DOHH2 (cell line): ENCODE data around the gene FSTL1.

Experiments used
- H3F3A ChIP-seq: fragments of 200-600 bp; sonication (generic), shearing (Covaris generic); 2 replicates; pipeline ENCODE4 v1.6.0; 2016; ENCODE audit warnings: antibody characterized with exemption, mild to moderate bottlenecking; ENCODE audit not compliant: control insufficient read depth, insufficient read depth
- H3K27ac ChIP-seq: fragments of 200-600 bp; sonication (generic); 2 replicates; pipeline ENCODE4 v1.5.1; 2014; ENCODE audit warnings: low read depth, mild to moderate bottlenecking, low read length, moderate library complexity
- H3K27me3 ChIP-seq: fragments of 200-600 bp; sonication (generic); 2 replicates; pipeline ENCODE4 v1.6.1; 2014; ENCODE audit warnings: mild to moderate bottlenecking, low read length, mixed read lengths; ENCODE audit not compliant: control insufficient read depth
- H3K36me3 ChIP-seq: fragments of 200-600 bp; sonication (generic); 2 replicates; pipeline ENCODE4 v1.6.1; 2014; ENCODE audit warnings: mild to moderate bottlenecking, low read length, moderate library complexity, mixed read lengths; ENCODE audit not compliant: control insufficient read depth
- H3K4me1 ChIP-seq: fragments of 200-600 bp; sonication (generic); 2 replicates; pipeline ENCODE4 v1.6.1; 2014; ENCODE audit warnings: mild to moderate bottlenecking, low read length, mixed read lengths; ENCODE audit not compliant: control insufficient read depth
- H3K4me2 ChIP-seq: fragments of 200-600 bp; sonication (generic); 2 replicates; pipeline ENCODE4 v1.6.0; 2014; ENCODE audit warnings: mild to moderate bottlenecking, low read length, moderate library complexity
- H3K4me3 ChIP-seq: fragments of 200-600 bp; sonication (generic); 2 replicates; pipeline ENCODE4 v1.5.1; 2014; ENCODE audit warnings: mild to moderate bottlenecking, low read length, mixed read lengths
- H3K79me2 ChIP-seq: fragments of 200-600 bp; sonication (generic); 2 replicates; pipeline ENCODE4 v1.6.1; 2014; ENCODE audit warnings: mild to moderate bottlenecking, low read length, mixed read lengths; ENCODE audit not compliant: control insufficient read depth
- H3K9me2 ChIP-seq: fragments of 200-600 bp; sonication (generic); replicated peaks from 2 replicates; pipeline ENCODE4 v1.6.1; 2014; ENCODE audit warnings: mild to moderate bottlenecking, low read length, mixed read lengths; ENCODE audit not compliant: control insufficient read depth
- H3K9me3 ChIP-seq: fragments of 200-600 bp; sonication (generic); 2 replicates; pipeline ENCODE4 v1.6.1; 2014; ENCODE audit warnings: antibody characterized with exemption, low read length, mixed read lengths; ENCODE audit not compliant: control insufficient read depth, insufficient read depth
- H4K20me1 ChIP-seq: fragments of 200-600 bp; sonication (generic); 2 replicates; pipeline ENCODE4 v1.6.0; 2014; ENCODE audit warnings: low read depth, mild to moderate bottlenecking, antibody characterized with exemption, low read length, moderate library complexity; ENCODE audit not compliant: control insufficient read depth, insufficient read depth
- EZH2phosphoT487 ChIP-seq: fragments of 200-600 bp; sonication (generic); IDR thresholded peaks from 2 replicates; pipeline ENCODE4 v1.6.1; 2017; ENCODE audit warnings: borderline replicate concordance, mild to moderate bottlenecking, antibody characterized with exemption, low read length, moderate library complexity, mixed read lengths
- TF ChIP-seq, protein P1 (sequence below): fragments of 200-600 bp; sonication (generic); IDR thresholded peaks from one replicate; pipeline ENCODE4 v1.5.1; 2014; ENCODE audit warnings: antibody characterized with exemption, mild to moderate bottlenecking, low read depth, low read length; ENCODE audit not compliant: poor library complexity, severe bottlenecking

The FSTL1 gene

DNA sequence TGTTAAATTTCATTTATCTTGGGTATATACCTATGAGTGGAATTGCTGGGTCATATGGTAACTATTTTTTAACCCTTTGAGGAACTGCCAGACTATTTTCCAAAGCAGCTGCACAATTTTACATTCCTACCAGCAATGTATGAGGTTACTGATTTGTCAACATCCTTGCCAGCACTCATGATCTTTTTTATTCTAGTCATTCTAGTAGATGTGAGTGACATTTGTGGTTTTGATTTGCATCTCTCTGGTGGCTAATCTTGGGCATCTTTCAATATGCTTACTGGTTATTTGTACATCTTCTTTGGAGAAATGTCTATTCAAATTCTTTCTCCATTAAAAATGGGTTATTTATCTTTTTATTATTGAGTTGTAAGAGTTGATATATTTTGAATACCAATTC is 80.3 kb downstream of the FSTL1 start:
- no peak for TF ChIP-seq EZH2phosphoT487
- TF ChIP-seq, protein P1, sequence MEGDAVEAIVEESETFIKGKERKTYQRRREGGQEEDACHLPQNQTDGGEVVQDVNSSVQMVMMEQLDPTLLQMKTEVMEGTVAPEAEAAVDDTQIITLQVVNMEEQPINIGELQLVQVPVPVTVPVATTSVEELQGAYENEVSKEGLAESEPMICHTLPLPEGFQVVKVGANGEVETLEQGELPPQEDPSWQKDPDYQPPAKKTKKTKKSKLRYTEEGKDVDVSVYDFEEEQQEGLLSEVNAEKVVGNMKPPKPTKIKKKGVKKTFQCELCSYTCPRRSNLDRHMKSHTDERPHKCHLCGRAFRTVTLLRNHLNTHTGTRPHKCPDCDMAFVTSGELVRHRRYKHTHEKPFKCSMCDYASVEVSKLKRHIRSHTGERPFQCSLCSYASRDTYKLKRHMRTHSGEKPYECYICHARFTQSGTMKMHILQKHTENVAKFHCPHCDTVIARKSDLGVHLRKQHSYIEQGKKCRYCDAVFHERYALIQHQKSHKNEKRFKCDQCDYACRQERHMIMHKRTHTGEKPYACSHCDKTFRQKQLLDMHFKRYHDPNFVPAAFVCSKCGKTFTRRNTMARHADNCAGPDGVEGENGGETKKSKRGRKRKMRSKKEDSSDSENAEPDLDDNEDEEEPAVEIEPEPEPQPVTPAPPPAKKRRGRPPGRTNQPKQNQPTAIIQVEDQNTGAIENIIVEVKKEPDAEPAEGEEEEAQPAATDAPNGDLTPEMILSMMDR, result no peak

DNA sequence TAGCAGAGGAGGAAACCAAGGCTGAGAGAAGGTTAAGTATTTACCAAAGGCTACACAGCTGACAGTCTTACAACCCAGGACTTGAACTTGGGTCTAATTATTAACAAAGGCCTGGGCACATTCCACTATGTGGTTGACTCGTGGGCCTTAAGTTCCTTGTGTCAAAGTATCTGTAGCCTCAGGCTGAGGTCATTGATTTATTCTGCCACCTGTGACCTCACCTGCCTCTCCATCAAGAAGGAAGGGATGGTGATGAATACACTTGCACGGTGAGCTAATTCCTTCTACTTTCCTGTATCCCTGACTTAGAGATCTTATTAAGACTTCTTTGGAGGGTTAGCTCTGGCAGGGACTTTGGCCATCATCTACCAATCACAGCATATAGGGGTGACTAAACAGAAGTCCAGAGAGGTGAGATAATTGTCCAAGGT is 81.7 kb downstream of the FSTL1 start:
- Histone ChIP-seq H3K27me3 (peaks cover 26% of the 10 kb centered on the region), H3K9me2 (no peaks in the 10 kb centered on the region), H3K36me3 (no peaks in the 10 kb centered on the region), H3K27ac (no peak overlapping the region), H4K20me1 (no peaks in the 10 kb centered on the region), H3K4me1 (no peaks in the 10 kb centered on the region), H3F3A (no peaks in the 10 kb centered on the region), H3K9me3 (no peaks in the 10 kb centered on the region), H3K79me2 (no peaks in the 10 kb centered on the region), H3K4me2 (no peak overlapping the region), H3K4me3 (no peak overlapping the region)
- TF ChIP-seq, protein P1, result no peak
- no peak for TF ChIP-seq EZH2phosphoT487

More for the DNA sequence above, 80.3 kb downstream of the FSTL1 start:
- H3K9me3 ChIP-seq, result no peaks in the 10 kb centered on the region
- H3F3A ChIP-seq, result no peaks in the 10 kb centered on the region
- H3K27ac ChIP-seq, result no peak overlapping the region
- no peaks in the 10 kb centered on the region for H3K9me2 ChIP-seq
- H3K4me2 ChIP-seq, result no peak overlapping the region
- peaks cover 12% of the 10 kb centered on the region for H3K27me3 ChIP-seq
- no peaks in the 10 kb centered on the region for H3K4me1 ChIP-seq
- H4K20me1 ChIP-seq, result no peaks in the 10 kb centered on the region
- no peaks in the 10 kb centered on the region for H3K79me2 ChIP-seq
- no peak overlapping the region for H3K4me3 ChIP-seq
- no peaks in the 10 kb centered on the region for H3K36me3 ChIP-seq

DNA sequence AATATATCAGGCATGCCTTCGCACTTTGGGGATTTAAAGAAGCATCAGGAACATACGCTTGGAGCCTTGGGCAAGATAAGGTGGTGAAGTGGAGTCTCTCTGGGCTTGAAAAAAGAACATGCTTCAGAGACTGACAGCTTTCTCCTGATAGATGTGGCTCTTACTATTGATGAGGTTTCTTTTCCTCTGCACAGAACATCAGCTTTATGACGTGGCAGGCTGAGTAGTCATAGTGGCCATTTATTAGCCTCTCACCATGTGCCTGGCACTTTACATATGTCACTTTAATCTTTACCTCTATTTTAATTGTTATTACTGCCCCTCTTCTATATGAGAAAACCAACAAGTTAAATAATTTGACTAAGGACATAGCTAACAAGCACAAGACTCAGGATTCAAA is 82.6 kb downstream of the FSTL1 start:
- Histone ChIP-seq H3K4me3 (no peak overlapping the region), H3K4me1 (no peaks in the 10 kb centered on the region), H3K79me2 (no peaks in the 10 kb centered on the region), H3K9me2 (no peaks in the 10 kb centered on the region), H3K27ac (no peak overlapping the region), H4K20me1 (no peaks in the 10 kb centered on the region), H3K4me2 (no peak overlapping the region), H3K36me3 (no peaks in the 10 kb centered on the region), H3K27me3 (peaks cover 31% of the 10 kb centered on the region), H3F3A (no peaks in the 10 kb centered on the region), H3K9me3 (no peaks in the 10 kb centered on the region)
- no peak for TF ChIP-seq EZH2phosphoT487
- TF ChIP-seq, protein P1, result no peak
